ENCODE data around the gene SPTA1.

The SPTA1 gene

DNA sequence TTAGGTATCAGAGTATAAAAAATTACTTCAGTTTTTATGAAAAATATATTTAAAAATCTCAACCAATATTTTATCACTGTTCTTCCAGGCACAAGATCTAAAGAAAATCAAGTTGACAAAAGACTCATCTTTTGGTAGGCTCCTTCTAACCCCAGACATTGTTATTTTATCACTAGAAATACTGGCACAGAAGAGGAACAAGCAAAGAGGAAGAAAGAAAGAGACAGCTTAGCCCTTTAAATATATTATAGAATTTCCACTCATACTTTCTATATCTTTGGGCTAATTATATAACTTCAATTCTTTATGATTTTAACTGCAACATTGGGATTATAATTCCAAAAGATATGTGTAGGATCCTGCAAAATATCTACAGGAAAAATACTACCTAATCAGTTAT lies 32.4 kb downstream of the SPTA1 start:
- Mint-ChIP-seq H3K27ac (no peak overlapping the region), H3K4me1 (peaks cover 17% of the 10 kb centered on the region)

DNA sequence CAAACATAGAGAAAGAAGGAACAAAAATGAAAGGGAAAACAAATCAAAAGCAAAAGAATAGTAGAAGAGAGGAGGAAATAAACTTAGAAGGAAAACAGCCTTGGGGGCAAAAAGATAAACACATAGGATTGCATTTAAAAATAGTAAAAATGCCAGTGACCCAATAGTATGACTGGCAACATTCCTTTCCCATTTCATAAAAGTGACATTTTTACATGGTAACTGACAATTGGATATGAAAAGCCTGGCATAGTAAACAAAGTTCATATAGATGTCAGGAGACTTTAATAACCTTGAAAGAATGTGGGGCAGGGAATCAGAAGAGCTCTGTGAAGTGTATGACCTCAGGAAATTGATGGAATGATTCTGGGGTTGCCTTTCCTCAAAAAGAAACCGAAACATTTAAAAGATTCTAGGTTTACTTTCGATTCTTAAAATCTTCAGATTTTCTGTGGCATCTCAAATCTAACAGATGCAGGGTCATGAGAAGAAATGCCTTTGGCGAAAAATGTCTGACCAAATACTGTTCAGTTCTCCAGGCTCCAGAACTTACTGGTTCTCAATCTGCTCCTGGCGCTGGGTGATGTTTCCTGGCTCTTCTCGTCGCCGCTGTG lies 33.7 kb downstream of the SPTA1 start:
- Mint-ChIP-seq H3K9me3 (no peaks in the 10 kb centered on the region), H3K36me3 (ENCODE audit: low read depth) (no peaks in the 10 kb centered on the region), H3K4me3 (no peak overlapping the region), H3K27ac (no peak overlapping the region), H3K27me3 (ENCODE audit: low read depth, poor library complexity) (peaks cover 13% of the 10 kb centered on the region), H3K4me1 (peaks cover 17% of the 10 kb centered on the region)
- TF ChIP-seq, protein P1, sequence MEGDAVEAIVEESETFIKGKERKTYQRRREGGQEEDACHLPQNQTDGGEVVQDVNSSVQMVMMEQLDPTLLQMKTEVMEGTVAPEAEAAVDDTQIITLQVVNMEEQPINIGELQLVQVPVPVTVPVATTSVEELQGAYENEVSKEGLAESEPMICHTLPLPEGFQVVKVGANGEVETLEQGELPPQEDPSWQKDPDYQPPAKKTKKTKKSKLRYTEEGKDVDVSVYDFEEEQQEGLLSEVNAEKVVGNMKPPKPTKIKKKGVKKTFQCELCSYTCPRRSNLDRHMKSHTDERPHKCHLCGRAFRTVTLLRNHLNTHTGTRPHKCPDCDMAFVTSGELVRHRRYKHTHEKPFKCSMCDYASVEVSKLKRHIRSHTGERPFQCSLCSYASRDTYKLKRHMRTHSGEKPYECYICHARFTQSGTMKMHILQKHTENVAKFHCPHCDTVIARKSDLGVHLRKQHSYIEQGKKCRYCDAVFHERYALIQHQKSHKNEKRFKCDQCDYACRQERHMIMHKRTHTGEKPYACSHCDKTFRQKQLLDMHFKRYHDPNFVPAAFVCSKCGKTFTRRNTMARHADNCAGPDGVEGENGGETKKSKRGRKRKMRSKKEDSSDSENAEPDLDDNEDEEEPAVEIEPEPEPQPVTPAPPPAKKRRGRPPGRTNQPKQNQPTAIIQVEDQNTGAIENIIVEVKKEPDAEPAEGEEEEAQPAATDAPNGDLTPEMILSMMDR (IDR thresholded peaks at IDR 0.05), result no peak
- no peak for DNase-seq

More for the DNA sequence above, 32.4 kb downstream of the SPTA1 start:
- TF ChIP-seq, protein P1 (IDR thresholded peaks at IDR 0.05), result no peak
- H3K9me3 Mint-ChIP-seq, result no peaks in the 10 kb centered on the region
- H3K27me3 Mint-ChIP-seq (ENCODE audit: low read depth, poor library complexity), result peaks cover 9% of the 10 kb centered on the region
- H3K4me3 Mint-ChIP-seq, result no peak overlapping the region
- H3K36me3 Mint-ChIP-seq (ENCODE audit: low read depth), result no peaks in the 10 kb centered on the region
- no peak for DNase-seq

DNA sequence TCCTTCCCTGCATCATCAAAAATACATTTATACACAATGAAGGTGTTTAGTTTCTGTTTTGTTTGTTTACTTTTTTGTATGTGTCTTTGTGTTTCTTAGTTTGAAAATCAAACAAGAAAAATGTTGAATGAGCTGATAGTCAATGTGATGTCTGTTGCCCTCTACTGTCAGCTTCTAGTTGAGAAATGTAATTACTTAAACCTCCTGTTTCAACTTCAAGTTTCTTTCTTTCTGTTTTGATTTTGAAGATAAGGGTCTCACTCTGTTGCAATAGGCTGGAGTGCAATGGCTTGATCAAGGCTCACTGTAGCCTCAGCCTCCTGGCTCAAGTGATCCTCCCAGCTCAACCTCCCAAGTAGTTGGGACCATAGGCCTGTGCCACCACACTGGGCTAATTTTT lies 37.5 kb downstream of the SPTA1 start:
- no peaks in the 10 kb centered on the region for H3K36me3 Mint-ChIP-seq (ENCODE audit: low read depth)
- TF ChIP-seq, protein P1 (IDR thresholded peaks at IDR 0.05), result no peak
- H3K27me3 Mint-ChIP-seq (ENCODE audit: low read depth, poor library complexity), result peaks cover 17% of the 10 kb centered on the region
- DNase-seq, result no peak
- H3K4me3 Mint-ChIP-seq, result no peak overlapping the region
- H3K27ac Mint-ChIP-seq, result no peak overlapping the region
- no peaks in the 10 kb centered on the region for H3K9me3 Mint-ChIP-seq
- peaks cover under 1% of the 10 kb centered on the region for H3K4me1 Mint-ChIP-seq

DNA sequence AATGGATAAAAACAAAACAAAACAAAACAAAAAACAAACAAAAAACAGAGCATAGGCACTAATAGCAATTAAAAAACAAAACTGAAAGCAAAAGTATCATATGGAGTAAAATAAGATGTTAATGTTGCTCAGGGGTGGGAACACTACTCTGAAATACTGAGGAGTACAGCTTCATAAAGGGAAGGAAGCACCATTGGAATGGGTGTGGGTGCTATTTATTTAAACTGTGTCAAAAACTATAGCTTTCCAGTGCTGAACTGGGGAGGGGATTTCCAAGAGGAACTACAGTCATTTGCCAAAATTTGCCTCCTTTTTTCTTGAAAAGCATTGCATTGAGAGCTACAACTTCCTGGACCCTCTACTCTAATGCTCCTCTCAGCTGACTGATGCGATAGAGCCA lies 40.0 kb downstream of the SPTA1 start:
- TF ChIP-seq, protein P1 (IDR thresholded peaks at IDR 0.05), result no peak
- H3K4me3 Mint-ChIP-seq, result no peak overlapping the region
- no peaks in the 10 kb centered on the region for H3K9me3 Mint-ChIP-seq
- H3K4me1 Mint-ChIP-seq, result no peaks in the 10 kb centered on the region
- no peak overlapping the region for H3K27ac Mint-ChIP-seq
- H3K27me3 Mint-ChIP-seq (ENCODE audit: low read depth, poor library complexity), result peaks cover 7% of the 10 kb centered on the region
- H3K36me3 Mint-ChIP-seq (ENCODE audit: low read depth), result no peaks in the 10 kb centered on the region
- no peak for DNase-seq

DNA sequence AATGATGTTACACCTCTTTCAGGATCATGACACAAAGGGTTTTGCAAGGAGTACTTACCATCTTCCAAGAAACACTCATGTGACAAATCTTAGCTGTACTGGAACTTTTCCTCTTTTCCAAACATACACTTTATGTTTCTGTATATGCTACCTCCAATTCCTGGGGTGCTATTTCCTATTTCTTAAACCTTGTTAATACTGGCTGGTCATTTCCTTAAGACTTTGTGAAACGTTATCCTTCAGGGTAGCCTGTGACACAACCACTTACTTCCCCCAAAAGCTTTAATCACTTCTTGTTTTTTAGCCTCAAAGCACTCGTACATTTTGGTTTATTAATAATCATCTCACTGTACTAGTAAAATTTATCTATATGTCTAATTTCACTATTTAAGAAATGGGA lies 42.1 kb downstream of the SPTA1 start:
- peaks cover 7% of the 10 kb centered on the region for H3K27me3 Mint-ChIP-seq (ENCODE audit: low read depth, poor library complexity)
- H3K27ac Mint-ChIP-seq, result no peak overlapping the region
- H3K36me3 Mint-ChIP-seq (ENCODE audit: low read depth), result no peaks in the 10 kb centered on the region
- peaks cover 3% of the 10 kb centered on the region for H3K9me3 Mint-ChIP-seq
- no peaks in the 10 kb centered on the region for H3K4me1 Mint-ChIP-seq
- no peak overlapping the region for H3K4me3 Mint-ChIP-seq
- TF ChIP-seq, protein P1 (IDR thresholded peaks at IDR 0.05), result no peak
- no peak for DNase-seq

DNA sequence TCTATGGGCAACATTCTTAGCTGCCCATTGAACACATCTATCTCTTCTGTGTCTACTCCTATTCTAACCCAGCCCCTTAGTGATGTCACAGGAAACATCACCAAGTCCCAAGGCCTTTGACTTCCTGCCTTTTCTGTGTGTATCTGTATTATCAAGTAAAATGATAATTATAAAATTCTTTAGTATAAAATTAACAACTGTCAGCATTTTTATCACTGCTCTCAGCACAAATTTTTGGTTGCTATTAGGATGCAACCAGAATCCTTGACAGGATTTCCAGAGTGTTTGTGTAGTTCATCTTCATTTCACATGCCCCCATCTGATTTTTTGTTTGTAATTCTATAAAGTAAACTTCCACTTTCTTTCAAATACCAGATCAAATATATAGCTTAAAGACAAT lies 47.6 kb downstream of the SPTA1 start:
- Mint-ChIP-seq H3K36me3 (ENCODE audit: low read depth) (no peaks in the 10 kb centered on the region), H3K9me3 (peaks cover 11% of the 10 kb centered on the region), H3K27me3 (ENCODE audit: low read depth, poor library complexity) (no peaks in the 10 kb centered on the region), H3K27ac (no peak overlapping the region), H3K4me1 (no peaks in the 10 kb centered on the region), H3K4me3 (no peak overlapping the region)
- DNase-seq, result no peak
- TF ChIP-seq, protein P1 (IDR thresholded peaks at IDR 0.05), result no peak

All from nephron progenitor cell (in vitro differentiated cells).